Glomerular endothelial cell (primary cell): Measurements from ENCODE around the gene F2RL1. TPM values are rescaled to one million over a fixed set of nuclear protein-coding genes. Genes with fewer than 3 reads are reported as not detected.
"Not testable (repeated sequence)": the region's sequence is repeated elsewhere in the genome, so short reads cannot be mapped to it uniquely, and the experiment has no call there.

Experiments
- DNase-seq: peaks from one replicate; pipeline ENCODE4 v3.0.0-alpha.2; 2011; ENCODE audit warnings: low read depth, low spot score; ENCODE audit errors: extremely low read depth
- total RNA-seq: library from RNA; depleted of rRNA; stranded (reverse); fragments of >200 nt; gene quantifications from 2 replicates; pipeline ENCODE4 v1.2.3, GENCODE V29; 2015

Gene F2RL1
- total RNA-seq, 1 donor from 2014 or later = 81.4 TPM

DNA sequence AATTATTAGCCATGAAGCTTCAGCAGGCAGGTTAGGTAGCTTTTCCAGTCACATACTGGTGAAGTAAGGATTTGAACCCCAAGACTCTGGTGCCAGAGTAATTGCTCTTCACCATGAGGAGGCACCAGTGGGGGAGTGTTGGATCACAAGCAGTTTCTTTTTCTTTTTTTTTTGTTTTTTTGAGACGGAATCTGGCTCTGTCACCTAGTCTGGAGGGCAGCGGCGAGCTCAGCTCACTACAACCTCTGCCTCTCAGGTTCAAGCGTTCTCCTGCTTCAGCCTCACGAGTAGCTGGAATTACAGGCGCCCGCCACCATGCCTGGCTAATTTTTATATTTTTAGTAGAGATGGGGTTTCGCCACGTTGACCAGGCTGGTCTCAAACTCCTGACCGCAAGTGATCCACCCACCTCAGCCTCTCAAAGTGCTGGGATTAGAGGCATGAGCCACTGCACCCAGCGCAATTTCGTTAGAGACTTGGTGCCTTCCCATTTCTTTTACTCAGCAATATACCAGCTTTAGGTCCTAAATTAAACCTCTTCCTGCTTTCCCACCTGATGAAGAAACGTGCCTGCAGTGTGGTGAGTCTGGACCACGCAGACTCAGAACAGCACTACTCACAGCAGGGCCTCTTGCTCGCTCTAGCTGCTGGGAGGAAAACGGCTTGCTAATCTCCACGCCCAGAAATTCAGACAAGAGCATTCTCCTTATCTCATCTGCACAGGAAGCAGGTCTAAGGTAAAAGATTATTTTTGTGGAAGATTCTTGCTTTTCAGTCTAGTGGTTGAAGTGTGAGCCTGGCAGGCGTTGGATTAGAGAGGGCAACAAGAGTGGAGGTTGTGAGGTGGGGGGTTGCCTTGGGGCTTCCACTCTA, 30.8 kb downstream of the F2RL1 start, which contains the start of gene S100Z:
Gene S100Z, plus strand, starts transcription at position 596 of the 873 bp plus-strand sequence. CDS start 25,346 bp downstream, outside the sequence.
- DNase-seq = no peak

DNA sequence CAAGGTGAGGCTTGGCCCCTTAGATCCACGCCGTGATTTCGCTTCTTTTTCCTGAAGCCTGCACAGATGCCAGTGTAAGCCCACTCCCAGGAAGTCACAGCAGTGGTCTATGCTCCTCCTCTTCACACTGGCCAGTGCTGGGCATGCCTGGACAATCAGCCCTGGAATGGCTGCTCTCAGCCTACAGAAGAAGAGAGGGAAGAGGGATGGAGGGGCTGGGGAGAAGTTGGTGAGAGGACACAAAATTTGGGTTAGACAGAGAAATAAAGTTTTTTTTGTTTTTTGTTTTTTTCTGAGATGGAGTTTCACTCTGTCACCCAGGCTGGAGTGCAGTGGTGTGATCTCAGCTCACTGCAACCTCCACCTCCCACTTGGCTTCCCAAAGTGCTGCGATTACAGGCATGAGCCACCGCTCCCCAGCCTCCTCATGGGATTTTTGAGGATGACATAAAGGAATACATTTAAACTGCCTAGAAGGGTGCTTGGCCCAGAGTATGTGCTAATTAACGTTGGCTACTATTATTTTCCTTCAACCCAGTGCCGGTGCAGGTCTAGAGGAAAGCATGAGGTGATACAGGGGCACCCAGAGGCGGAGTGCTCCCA, 31.8 kb downstream of the F2RL1 start:
- no peak for DNase-seq

DNA sequence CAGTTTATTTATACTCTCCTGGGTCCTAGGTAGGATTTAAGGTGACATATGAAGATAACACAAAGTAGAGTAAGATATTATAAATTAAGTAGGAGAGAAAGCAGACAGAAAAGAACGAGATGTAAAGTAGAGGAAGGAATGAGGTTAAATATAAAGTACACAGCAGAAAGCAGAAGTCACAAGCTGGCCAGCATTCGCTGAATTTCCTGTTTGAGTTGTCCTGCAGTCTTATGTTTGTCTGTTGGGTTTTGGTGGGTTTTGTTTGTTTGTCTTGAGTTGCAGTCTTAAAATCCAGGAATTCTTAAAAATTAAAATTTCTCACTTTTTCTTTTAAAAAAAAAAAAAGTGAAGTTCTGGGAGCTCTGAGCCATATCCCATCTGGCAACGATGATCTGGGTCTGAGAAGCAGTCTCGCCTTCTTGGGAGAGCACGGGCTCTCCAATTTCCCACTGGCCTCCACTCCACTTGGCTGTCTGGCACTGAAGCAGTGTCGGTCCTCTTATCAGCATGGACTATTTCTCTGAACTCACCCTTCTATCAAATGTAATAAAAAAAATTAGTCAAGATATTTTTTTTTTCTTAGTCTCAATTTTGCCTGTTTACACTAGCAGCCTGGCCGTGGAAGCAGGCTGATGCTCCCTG, 33.0 kb downstream of the F2RL1 start:
- no peak for DNase-seq

DNA sequence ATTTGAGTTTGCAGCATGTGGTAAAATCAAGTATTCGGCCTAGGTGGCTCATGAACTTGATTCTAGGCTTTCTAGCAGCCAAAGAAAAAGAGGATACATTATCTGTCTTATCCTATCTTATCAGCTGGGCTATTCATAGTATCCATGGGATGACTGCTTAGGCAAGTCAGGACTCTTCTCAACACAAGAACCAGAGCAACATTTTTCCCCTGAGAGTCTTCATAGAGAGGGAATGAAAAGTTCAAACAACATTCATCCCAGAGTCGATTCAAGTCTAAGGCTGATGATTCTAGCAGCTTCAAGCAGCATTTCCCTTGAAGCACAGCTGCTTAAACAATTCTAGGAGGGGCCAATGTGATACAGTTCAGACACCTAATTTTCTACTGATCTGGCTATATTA, 33.9 kb downstream of the F2RL1 start:
- no peak for DNase-seq

GRCh38 chr5:76853741-76854140, 34.9 kb downstream of the F2RL1 start:
- DNase-seq = not testable (repeated sequence)

DNA sequence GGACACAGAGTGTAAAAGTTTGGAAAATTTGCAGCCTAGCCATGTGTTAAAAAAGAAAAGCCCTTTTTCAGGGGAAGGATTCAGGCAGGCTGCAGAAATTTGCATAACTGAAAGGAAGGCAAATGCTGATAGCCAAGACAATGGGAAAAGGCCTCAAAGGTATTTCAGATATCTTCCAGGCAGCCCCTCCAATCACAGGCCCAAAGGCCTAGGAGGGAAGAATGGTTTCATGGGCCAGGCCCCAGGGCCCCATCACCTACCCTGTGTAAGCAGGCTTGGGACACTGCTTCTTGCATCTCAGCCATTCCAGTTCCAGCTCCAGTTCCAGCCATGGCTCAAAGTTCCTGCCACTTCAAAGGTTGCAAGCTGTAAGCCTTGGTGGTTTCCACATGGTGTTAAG, 35.8 kb downstream of the F2RL1 start:
- DNase-seq = no peak

GRCh38 chr5:76855501-76855900, 36.7 kb downstream of the F2RL1 start:
- DNase-seq = not testable (repeated sequence)

GRCh38 chr5:76855961-76856360, 37.1 kb downstream of the F2RL1 start:
- DNase-seq = no peak

DNA sequence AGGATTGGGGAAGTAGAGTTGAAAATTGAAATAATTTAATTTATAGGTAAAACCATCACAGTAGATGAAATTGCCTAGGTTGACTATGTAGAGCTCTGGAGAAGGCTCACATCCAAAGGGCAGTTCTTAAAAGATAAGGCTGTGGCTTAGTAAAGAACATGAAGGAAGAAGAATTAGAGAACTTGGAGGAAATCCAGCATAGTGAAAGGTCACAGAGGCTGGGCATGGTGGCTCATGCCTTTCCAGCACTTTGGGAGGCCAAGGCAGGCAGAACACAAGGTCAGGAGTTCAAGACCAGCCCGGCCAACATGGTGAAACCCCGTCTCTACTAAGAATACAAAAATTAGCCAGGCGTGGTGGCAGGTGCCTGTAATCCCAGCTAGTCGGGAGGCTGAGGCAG, 38.0 kb downstream of the F2RL1 start:
- DNase-seq = not testable (repeated sequence)

DNA sequence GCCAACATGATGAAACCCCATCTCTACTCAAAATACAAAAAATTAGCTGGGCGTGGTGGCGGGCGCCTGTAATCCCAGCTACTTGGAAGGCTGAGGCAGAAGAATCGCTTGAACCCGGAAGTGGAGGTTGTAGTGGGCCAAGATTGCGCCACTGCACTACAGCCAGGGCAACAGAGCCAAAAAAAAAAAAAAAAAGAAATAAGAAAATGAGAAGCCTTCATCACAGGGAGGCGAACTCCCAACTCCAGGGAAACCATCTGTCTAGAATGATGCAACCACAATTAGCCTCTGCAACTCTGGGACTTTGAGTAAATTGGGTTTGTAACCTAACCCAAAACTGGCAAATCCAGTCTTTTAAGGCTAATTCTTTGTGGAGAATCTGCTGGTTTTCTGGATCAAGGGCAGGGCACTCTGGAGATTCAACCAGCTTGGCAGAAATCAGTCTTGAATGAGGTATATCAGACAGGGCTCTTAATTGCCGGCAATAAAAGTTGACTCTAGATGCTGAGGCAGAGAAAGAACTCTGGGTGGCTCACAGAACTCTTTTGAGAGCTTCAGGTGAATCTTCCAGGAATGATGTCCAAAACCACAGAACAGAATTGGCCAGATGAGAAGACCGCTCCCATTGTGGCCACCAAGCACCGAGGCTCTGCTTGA, 40.9 kb downstream of the F2RL1 start:
- no peak for DNase-seq

DNA sequence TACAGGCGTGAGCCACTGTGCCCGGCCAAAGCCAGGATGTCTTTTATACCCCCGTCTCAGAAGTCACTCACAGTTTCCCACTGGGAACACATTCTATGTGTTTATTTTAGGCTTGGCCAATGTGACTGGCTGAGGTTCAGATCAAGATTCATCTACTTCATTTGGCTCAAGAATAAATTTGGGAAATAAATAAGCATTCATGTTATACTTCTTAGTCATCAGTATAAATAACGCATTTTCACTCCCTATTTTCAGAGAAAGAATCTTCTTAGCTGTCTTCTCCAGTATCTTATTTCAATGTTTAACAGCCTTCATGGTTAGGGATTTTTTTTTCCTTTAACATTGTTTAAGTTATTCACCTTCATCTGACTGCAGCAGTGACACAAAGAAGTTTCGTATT, 42.8 kb downstream of the F2RL1 start:
- no peak for DNase-seq

DNA sequence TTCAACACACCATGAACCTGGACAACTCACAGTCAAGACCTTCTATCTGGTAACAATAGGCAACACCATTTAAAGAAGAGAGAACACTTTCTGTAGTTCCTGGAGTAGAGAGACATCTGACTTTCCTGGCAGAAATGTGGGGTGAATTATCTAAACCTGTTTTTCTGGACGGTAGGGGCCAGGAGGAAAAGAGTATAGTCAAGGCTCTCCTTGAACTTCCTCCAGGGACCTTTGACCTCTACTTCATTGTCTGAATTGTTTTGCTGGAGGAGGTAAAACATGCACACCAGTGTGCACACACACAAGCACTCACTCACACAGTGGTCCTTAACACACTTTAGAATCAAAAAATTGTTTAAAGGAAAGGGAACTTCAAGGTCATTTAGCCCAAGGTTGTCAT, 44.2 kb downstream of the F2RL1 start:
- DNase-seq = no peak

GRCh38 chr5:76866503-76866902, 47.7 kb downstream of the F2RL1 start:
- no peak for DNase-seq

GRCh38 chr5:76867038-76867437, 48.2 kb downstream of the F2RL1 start:
- DNase-seq = no peak

DNA sequence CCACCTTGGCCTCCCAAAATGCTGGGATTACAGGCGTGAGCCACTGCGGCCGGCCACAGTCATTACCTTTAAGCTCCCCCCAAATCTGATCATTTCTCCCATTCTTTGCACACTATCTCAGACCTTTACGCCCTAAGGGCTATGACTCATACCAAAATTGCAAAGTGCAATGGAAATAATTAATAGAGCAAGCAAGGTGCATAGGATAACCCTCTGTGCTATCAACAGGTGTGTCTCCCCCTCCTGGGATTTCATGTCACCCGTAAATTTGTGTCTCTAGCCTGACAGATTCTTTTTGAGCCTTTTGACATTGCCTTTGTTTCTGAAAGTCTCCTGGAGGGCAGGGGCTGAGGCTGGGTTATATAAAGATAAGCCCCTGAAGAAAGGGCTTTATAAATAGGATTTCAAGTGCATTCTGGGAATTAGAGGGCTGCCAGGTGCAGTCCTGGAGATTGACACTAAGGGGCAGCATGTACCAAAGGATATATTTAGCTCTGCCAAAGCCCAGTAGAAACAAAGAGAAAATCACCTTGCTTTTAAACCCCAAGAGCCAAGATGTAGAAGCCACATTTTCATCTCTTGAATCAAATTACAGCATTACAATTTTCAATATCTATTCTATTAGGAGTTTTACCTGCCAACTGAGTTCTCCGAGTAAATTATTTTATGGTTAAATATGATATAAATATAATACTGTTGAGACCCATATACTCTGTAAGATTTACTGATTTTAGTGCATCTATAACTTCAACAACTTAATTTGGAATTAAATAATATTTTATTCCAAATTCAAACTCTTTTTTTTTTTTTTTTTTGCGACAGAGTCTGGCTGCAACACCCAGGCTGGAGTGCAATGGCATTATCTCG, 49.2 kb downstream of the F2RL1 start:
- DNase-seq = peak; percentile 55

- no peak for DNase-seq
Observed at GRCh38 chr5:76870046-76870445, 51.2 kb downstream of the F2RL1 start.

- DNase-seq = no peak
Observed at GRCh38 chr5:76874088-76874581, 55.3 kb downstream of the F2RL1 start.
